ENCODE data around the gene CRELD2.

Gene CRELD2

DNA sequence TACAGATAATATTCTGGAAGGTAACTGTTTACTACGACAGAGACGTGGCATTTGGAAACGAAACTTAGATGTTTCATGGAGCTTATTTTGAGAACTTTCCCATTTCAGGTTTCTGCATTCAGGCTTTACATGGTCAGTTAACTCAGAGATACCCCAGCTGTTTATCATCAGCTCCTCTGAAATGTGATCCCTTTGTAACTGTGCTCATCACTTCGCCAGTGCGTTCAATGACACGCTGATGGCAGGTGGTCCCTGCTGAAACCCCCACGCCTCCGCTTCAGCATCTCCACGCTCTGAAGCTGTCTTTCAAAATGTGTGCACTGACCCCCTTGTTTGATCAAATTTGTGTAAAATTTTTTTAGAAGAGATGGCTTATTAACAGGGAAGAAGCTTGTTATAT lies 30.7 kb upstream of the CRELD2 start:
- no peak for DNase-seq (ENCODE audit: low spot score)

DNA sequence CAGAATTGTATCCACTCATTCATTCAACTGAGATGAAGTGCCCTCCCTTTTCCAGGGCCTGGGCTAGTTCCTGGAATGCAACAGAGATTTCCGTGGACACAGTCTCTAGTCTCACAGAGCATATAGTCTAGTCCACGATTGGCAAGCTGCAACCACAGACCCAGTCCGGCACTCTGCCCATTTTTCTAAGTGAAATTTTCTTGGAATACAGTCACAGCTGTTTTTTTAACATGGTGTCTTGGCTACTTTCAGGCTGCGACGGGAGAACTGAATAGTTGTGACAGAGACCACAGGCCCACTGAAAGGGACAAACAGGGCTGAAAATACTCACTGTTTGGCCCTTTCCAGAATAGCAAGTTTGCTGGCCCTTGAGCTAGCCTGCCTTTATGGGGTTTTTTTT lies 29.4 kb upstream of the CRELD2 start:
- no peak for DNase-seq (ENCODE audit: low spot score)

DNA sequence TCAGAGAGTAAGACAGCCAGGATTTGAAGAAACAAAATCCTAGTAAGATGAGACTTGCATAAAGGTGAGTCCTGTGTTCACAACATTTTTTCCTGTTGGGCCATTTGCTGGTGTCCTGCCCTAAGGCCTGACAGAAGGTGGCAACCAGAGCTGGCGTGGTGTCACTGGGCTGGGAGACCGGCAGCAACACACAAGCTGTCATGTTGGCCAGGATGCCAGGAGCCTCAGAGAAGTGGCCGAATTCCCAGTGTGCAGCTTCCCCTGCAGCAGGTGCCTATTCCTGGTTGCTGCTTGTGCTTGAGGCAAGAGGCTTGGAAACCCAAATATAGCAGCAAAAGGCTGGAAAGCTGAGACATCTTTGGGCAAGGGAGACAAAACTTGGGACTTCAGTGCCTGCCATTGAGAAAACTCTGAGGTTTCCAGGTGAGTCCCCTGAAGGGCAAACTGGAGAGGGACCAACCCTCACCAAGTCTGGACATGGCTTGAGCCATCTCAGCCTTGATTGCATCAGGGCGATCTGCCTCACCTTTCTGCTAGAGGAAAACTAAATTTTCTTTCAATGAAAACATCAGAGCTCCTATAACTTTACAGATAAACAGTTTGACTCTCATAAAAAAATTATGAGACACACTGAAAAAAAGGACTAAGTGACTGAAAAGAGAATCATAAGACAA lies 26.1 kb upstream of the CRELD2 start:
- no peak for DNase-seq (ENCODE audit: low spot score)

DNA sequence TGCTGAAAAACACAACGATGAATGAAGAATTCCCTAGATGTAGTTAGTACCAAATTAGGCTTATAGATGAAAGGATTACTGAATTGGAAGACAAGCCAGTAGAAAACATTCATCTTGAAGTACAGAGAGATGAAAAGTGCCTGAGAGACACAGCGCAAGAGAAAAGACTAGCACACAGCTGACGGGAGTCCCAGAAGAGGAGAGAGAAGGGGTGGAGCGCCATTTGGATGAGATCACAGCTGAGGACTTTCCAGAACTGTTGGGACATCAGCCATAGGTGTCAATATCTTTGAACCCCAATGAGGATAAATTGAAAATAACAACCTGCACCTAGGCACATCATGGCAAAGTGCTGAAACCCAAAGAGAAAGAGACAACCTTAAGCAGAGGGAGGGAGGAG lies 25.4 kb upstream of the CRELD2 start:
- DNase-seq (ENCODE audit: low spot score): no peak

DNA sequence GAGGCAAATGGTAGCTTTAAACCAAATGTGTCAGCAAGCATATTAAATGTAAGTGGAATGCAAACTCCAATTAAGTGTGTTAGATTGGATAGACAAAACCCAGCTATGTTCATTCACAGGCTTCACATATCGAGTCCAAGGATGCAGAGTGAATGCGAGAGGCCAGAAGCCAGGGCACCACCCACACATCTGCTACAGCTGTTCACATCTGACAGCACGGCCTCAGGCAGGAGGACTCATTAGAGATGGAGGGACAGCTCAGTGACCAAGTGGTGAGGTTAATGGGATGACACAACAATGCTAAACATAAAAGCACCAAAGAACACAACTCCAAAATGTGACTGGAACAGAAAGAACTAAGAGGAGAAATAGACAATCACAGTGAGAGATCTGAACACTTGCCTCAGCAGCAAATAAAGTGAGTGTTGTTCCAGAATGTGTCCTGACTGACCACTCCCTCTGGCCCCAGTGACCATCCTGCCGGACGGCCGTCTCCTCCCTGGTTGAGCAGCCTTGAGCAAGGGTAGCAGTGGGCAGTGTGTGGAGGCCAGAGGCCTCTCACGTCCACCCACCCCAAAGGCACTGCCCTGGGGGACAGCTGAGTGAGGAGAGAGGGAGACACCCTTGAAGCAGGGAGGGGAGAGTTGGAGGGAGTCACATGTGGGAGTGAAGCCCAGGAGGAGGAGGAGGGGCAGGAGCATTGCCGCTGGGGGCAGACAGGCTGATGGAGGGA lies 23.9 kb upstream of the CRELD2 start:
- no peak for DNase-seq (ENCODE audit: low spot score)

DNA sequence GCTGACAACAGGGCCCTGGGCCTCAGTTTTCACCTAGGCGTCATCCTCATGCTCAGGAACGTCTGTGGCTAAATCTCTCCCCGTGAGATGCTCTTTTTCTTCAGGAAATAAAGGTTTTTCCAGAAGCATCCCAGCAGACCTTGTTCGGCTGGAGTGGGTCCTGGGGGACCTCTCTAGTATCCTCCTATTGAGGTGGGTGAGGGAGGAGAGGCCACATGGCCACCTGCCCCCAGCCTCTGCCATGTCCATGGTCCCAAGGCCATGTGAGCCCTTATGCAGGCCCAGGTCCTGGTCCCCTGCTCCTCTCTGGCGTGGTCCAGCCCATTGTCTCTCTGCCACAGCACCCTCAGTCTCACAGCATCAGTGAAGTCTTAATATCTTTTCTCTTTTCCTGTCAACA lies 22.2 kb upstream of the CRELD2 start:
- no peak for DNase-seq (ENCODE audit: low spot score)

DNA sequence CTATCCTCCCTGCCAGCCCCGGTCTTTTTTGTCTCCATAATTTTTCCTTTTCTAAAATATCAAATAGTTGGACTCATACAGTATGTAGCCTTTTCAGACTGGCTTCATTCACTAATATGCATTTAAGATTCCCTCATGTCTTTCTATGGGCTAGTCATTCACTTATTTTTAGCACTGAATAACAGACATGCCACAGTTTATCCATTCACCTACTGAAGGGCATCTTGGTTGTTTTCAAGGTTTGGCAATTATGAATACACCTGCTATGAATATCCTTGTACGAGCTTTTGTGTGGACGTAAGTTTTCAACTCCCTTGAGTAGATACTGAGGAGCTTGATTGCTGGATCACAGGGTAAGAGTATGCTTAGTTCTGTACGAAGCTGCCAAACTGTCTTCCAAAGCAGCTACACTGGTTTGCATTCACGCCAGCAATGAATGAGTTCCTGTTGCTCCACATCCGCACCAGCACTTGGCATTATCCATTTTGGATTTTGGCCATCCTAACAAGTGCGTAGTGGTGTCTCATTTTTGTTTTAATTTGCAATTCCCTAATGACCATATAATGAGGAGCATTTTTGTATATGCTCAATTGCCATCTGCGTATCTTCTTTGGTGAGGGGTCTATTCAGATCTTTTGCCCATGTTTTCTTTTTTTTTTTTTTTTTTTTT lies 21.3 kb upstream of the CRELD2 start:
- no peak for DNase-seq (ENCODE audit: low spot score)

DNA sequence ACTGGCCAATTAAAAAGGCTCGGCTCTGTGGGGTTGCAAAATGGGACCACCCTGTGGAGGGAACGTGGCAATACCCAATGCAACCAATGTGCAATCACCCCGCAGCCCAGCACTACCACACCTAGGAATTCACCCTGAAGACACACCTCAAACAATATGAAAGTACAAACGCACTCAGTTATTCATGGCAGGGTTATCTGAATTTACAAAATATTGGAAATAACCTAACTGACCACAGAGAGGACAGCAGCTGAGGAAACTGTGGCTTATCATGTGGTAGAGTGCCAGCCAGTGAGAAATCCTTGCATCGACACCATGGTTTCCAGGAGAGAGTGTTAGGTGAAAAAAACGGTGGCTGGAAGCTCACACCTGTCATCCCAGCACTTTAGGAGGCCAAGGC lies 18.9 kb upstream of the CRELD2 start:
- no peak for DNase-seq (ENCODE audit: low spot score)

DNA sequence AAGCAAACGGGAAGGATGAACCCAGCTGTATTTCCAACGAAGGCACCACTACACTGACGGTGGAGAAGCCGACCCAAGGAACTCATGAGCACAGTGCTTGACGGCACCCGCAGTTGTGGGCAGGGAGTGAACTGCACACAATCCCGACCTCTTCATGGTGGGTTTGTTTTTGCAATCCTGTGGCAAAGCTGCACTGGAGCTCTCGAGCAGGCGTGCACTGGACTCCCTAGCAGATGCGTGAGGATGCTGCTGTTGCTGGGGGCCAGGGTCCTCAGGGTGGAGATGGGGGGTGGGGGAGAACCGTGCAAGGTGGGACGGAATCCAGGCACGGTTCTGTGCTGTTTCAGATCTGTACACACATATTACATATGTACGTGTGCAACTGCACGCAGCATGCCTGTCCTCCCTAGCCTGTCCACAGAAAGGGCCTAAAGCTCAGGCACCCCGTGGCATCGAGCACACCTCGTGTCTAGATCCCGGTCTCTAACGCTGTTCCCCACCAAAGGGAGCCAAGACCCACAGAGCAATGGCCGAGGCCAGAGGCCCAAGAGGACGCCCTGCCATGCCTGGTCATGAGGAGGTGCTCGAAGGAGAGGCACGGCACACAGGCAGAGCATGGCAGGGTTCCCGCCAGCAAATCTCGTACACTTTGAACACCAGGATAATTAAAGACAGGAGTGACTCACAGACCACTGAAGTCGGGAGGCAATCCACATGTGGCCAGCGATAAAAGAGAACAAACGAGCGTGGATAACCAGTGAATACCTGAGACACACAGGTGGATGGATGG lies 17.8 kb upstream of the CRELD2 start:
- no peak for DNase-seq (ENCODE audit: low spot score)

DNA sequence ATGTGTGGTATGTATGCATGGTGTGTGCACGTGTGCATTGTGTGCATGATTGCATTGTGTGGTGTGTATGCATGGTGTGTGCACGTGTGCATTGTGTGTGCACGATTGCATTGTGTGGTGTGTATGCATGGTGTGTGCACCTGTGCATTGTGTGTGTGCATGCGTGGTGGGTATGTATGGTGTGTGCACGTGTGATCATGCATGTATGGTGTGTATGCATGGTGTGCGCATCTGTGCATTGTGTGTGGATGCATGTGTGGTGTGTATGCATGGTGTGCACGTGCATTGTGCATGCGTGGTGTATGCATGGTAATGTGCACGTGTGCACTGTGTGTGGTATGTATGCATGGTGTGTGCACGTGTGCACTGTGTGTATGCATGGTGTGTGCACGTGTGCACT lies 17.0 kb upstream of the CRELD2 start:
- no peak for DNase-seq (ENCODE audit: low spot score)

DNA sequence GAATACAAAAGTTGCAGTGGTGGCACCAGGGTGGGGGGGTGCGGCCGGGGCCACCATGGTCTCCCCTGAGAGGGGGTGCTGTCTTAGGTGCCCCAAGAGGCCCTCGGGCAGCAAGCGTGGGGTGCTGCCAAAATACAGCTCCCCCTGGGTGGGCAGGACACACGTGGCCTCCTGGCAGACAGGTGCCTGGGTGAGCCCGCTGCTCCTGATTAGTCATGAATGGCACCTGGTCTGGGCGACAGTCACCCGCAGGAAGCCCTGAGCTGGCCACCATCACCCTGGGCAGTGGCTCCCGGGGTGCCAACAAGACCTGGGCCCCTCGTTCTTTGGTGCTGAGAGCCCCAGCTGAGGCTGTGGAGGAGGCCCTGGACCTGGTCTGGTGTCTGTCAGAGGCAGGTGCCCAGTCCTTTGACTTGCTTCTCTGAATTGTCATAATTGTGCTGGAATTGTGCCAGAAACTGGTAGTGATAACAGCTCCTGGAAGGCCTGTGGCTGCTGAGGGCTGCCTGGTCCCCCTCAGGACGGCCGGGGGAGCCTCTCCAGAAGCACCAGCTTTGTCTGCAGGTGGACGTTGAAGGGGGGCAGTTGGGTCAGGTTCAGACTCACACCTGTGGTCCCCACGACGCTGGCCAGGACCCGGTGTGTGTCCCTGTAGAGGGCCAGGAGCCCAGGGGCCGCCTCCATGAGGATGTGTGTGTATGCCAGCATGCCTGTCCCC lies 15.0 kb upstream of the CRELD2 start:
- no peak for DNase-seq (ENCODE audit: low spot score)

DNA sequence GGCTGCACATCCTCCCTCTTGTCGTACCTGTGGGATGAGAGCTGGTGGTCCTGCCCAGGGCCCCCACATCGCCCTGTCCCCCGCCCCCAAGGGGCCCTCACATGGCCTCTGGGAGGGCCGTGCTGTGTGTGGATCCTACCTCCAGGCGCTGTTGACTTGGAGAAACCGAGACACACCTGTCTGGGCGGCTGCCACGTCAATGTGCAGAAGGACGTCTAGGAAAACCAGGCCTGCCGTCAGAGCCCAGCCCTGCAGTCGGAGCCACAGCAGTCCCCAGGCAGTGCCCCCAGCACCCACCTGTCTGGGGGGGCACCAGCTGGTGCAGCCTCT lies 14.4 kb upstream of the CRELD2 start:
- DNase-seq (ENCODE audit: low spot score): no peak

DNA sequence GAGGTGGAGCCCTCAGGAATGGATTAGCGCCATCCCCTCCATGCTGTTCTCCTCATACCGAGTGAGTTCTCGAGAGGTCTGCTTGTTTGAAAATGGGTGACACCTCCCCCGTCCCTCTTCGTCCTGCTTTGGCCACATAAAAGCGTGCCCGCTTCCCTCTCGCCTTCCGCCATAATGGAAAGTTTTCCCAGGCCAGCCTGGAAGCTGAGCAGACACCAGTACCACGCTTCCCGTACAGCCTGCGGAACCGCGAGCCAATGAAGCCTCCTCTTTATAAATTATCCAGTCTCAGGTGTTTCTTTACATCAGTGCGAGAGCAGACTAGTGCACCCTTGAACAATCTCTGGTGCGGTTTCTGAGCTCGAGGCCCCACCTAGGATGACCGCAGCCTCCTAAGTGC lies 13.0 kb upstream of the CRELD2 start:
- DNase-seq (ENCODE audit: low spot score): no peak

DNA sequence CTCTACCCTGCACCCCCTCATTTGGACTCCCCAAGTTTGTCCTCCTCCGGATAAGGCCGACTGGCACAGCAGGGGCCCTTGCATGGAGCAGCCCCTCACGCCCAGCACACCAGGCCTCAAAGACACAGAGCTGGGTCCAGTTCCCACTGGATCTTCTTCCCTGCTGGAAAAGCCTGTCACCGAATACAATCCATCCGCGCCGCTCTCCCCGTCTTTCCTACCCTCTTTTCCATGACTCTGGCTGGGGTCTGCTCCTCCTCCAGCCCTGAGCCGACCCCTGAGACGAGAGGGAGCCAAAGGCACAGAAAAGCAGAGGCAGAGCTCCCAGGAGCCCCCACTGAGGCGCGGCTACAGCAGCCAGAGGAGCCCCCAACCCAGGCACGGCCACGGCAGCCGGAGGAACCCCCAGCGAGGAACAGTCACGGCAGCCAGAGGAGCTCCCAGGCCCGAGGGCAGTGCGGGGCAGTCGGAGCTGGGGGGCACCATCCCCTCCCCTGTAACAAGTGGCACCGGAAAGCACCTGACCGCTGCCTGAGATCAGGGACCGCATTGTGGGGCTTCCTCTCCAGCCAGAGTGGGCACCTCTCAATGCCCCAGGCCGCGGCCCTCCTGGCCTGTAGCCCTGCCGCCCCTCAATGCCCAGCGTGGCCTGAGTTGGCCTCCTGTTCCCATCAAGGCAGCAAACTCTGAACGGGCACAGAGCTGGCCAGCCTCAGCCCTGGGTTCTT lies 12.2 kb upstream of the CRELD2 start:
- DNase-seq (ENCODE audit: low spot score): no peak

DNA sequence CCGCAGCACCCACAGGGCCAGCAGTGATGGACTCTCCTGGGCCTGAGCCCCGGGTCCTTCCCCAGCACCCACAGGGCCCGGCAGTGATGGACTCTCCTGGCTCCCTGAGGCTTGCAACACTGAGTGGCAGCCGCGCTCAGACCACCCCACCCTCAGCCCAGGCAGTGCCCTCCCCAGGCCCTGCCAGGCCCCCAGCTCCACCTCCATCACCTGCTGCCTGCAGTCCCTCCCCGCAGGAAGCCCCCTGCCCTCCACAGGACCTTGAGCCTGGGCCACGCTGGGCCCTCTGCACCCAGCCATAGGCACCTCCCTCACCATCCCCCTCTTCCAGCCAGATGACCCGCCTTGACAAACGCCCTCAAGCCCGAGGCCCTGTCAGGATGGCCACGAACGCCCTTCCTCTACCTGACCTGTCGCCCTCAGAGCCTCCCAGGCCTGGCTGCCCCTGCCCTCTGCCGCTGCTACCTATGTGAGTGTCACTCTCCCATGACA lies 11.6 kb upstream of the CRELD2 start:
- DNase-seq (ENCODE audit: low spot score): no peak

DNA sequence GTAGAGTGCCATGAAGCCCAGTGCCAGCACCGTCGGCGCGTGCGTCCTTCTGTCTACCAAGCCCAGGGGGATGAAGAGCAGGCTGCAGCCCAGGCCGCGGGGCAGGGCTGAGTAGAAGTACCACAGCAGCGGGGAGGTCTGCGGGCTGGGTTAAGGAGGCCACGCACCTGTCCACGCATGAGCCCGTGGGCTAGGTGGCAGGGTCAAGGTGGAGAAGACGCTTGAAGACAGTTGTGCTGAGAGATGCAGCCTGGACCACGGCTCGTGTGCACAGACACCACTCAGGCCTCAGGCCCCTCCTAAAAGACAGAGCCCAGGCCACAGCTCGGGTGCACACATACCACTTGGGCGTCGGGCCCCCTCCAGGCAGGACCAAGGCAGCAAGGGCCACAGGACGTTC lies 10.6 kb upstream of the CRELD2 start:
- no peak for DNase-seq (ENCODE audit: low spot score)

DNA sequence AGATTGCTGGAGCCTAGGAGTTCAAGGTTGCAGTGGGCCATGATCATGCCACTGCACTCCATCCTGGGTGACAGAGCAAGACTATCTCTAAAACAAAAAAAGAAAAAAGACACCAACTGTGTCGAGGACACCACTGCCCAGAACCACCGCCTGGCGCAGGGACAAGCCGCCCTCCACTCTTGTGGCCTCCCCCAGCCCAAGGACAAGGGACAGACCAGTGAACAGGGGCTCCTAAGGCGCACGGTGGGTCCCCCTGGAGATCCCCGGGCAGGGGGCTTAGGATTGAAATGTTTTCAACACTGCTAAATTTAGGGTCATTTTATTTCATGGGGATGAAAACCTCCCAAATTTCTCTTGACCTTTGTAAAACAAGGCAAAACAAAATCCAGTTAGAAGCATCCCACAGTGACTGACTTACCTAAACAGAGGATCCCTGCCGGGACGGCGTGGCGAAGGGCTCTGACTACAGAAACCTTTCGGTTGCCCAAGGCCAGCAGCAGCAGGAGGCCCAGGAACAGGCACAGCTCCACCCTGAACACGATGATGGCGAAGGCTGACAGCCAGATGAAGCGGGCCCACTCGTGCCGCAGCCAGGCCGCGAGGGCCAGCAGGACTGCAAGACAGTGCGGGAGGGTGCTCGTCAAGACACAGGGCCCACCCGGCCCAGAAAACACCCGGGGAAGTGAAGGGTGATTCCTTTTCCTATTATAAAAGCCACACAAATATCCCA lies 8.8 kb upstream of the CRELD2 start:
- no peak for DNase-seq (ENCODE audit: low spot score)

DNA sequence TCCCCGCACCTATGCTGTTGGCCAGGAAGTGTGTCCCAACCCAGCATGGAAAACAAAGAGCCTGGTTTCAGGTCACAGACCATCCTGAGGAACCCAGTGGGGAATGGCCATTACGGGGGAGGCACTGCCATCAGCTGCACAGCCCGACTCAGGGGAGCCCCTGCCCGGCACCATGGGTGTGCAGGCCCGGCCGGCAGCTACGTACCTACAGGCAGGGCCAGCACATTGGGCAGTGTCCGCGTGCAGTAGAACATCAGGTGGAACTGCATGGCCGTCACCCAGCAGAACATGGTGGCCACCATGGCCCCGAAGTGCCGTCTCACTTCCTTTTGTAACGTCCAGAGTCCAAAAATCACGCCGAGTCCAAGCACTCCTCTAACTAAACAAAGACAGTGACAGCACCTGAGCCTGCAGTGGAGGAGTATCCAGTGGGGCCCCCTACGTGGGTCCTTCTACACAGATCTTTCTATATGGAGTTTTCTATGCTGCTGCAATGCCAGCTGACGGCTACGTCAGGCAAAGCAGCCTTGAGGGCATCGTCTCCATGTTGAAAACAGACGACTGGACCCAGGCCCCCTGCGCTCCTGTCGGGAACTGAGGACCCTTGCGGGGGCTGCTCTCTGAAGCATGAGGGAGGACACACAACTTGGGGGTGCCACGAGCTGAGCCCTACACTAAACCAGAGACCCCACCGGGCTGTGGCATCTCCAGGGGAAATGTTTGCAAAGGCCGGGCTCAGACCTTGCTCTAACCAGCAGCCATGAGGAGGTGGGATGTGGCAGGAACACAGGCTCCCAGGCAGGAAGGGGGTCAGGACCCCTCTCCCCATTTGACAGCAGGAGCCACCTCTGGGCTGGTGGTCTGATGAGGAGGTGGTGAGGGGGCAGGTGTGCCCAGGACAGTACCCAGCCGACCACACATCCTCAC lies 7.9 kb upstream of the CRELD2 start:
- DNase-seq (ENCODE audit: low spot score): no peak

DNA sequence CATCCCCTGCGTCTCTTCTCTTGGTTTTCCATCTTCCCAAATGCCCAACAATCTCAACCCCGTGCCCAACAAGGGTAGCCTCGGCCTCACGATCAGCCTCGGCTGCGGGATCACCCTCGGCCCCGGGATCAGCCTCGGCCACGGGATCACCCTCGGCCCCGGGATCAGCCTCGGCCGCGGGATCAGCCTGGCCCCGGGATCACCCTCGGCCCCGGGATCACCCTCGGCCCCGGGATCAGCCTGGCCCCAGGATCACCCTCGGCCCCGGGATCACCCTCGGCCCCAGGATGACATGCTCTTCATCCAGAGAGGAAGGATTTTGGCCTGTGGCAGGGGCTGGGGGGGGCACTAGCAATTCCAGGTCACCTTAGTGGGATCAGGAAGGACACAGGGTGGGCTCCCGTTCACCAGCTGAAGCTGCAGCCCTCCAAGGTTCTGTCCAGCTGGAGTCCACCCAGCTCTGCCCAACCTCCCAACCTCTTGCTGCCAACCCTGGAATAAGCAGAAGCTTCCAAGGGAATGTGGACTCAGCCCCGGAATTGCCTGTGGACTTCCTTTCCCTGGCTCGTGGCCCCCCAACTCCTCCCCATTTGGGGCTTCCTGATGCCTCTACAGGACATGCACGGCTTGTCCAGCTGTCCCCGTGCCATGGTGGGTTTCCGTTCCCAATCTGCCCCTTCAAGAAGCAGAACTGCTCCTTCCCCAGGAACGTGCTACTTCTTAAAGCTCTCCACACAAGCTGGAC lies 6.4 kb upstream of the CRELD2 start:
- DNase-seq (ENCODE audit: low spot score): no peak

All from AG08395 (cell line).